Mammary epithelial cell (primary cell): ENCODE results near the gene VENTX.

Experiments used
- CTCF ChIP-seq, 2 donors: IDR thresholded peaks in 1 of 2; conservative IDR thresholded peaks in 1 of 2; 2 replicates each; pipeline ENCODE4 v1.5.1; 2011 to 2012; ENCODE audit warnings: inconsistent platforms in 2 of 2, low read length in 2 of 2, mild to moderate bottlenecking in 2 of 2, control low read depth in 1 of 2, low read depth in 1 of 2; ENCODE audit not compliant: insufficient read depth in 1 of 2; ENCODE audit errors: extremely low read depth in 1 of 2
- EZH2 ChIP-seq: IDR thresholded peaks from 2 replicates; pipeline ENCODE4 v1.6.1; 2012; ENCODE audit warnings: low read length, inconsistent platforms, borderline replicate concordance

GRCh38 chr10:133201948-133202725 is 35.5 kb upstream of the VENTX start:
- no peak for TF ChIP-seq CTCF (conservative IDR thresholded peaks at IDR 0.05 in 1 of 2, IDR thresholded peaks at IDR 0.05 in 1 of 2; ENCODE audit: extremely low read depth in 1 of 2, insufficient read depth in 1 of 2, low read depth in 1 of 2, low read length in 2 of 2)
- TF ChIP-seq EZH2 = no peak
